ENCODE results near the gene DENND4A. TPM values are rescaled to one million over a fixed set of nuclear protein-coding genes. Genes with fewer than 3 reads are reported as not detected.

The DENND4A gene
- total RNA-seq, 3 donors from 2014 or later = 25.3 to 59.0 (median 48.2) TPM

DNA sequence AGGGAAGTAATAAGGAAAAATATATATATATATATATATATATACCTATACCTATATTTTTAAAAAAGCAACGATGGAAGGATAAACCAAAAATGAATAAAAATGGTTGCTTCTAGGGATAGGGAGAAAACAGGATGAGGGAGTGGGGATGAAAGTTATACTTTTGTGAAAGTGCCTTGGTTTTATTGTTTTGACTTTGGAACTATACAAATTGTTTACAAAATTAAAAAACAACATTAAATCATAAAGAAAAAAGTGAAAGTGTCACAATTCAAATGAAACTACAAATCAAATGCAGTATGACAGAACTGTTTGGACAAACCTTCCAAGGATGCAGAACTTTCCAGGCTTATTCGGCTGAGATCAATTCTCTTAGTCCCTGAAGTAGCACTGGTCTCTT is 116.0 kb downstream of the DENND4A start:
- DNase-seq (ENCODE audit: low spot score in 2 of 2) = no peak
- no peak for TF ChIP-seq POLR2AphosphoS5 (IDR thresholded peaks at IDR 0.05)
- no peak for TF ChIP-seq POLR2A (IDR thresholded peaks at IDR 0.05)
- TF ChIP-seq, protein P1, sequence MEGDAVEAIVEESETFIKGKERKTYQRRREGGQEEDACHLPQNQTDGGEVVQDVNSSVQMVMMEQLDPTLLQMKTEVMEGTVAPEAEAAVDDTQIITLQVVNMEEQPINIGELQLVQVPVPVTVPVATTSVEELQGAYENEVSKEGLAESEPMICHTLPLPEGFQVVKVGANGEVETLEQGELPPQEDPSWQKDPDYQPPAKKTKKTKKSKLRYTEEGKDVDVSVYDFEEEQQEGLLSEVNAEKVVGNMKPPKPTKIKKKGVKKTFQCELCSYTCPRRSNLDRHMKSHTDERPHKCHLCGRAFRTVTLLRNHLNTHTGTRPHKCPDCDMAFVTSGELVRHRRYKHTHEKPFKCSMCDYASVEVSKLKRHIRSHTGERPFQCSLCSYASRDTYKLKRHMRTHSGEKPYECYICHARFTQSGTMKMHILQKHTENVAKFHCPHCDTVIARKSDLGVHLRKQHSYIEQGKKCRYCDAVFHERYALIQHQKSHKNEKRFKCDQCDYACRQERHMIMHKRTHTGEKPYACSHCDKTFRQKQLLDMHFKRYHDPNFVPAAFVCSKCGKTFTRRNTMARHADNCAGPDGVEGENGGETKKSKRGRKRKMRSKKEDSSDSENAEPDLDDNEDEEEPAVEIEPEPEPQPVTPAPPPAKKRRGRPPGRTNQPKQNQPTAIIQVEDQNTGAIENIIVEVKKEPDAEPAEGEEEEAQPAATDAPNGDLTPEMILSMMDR (IDR thresholded peaks at IDR 0.05) = no peak
- Histone ChIP-seq H3K27ac (no peak overlapping the region), H3K9me3 (no peaks in the 10 kb centered on the region), H3K36me3 (no peaks in the 10 kb centered on the region), H3K4me1 (no peaks in the 10 kb centered on the region), H3K4me3 (no peak overlapping the region), H3K27me3 (no peaks in the 10 kb centered on the region)
- intact Hi-C loops (cut with DNase I; ENCODE audit: low total_unique reads) = no loop called here

GRCh38 chr15:65675551-65675950 is 116.5 kb downstream of the DENND4A start:
- H3K9me3 ChIP-seq = no peaks in the 10 kb centered on the region
- no peaks in the 10 kb centered on the region for H3K4me1 ChIP-seq
- no peaks in the 10 kb centered on the region for H3K36me3 ChIP-seq
- no peak overlapping the region for H3K27ac ChIP-seq
- no peaks in the 10 kb centered on the region for H3K27me3 ChIP-seq
- no peak overlapping the region for H3K4me3 ChIP-seq
- intact Hi-C loops (cut with DNase I; ENCODE audit: low total_unique reads) = no loop called here
- DNase-seq (ENCODE audit: low spot score in 2 of 2) = no peak
- TF ChIP-seq POLR2AphosphoS5 (IDR thresholded peaks at IDR 0.05) = no peak
- TF ChIP-seq, protein P1 (IDR thresholded peaks at IDR 0.05) = no peak

DNA sequence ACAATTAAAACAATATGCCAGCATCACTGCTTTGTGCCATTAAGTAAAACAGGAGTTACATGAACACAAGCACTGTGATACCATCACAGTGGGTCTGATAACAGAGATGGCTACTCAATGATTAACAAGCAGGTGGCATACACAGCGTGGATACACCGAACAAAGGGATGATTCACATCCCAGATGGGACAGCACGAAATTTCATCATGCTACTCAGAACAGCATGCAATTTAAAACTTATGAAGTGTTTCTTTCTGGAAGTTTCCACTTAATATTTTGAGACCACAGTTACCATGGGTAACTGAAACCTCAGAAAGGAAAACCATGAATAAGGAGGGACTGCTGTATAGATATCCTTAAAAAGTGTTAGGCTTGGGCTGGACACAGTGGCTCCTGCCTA is 125.8 kb downstream of the DENND4A start:
- intact Hi-C loops (cut with DNase I; ENCODE audit: low total_unique reads) = no loop called here
- no peaks in the 10 kb centered on the region for H3K4me1 ChIP-seq
- peaks cover 11% of the 10 kb centered on the region for H3K36me3 ChIP-seq
- H3K27ac ChIP-seq = no peak overlapping the region
- DNase-seq (ENCODE audit: low spot score in 2 of 2) = no peak
- no peaks in the 10 kb centered on the region for H3K9me3 ChIP-seq
- TF ChIP-seq, protein P1 (IDR thresholded peaks at IDR 0.05) = no peak
- TF ChIP-seq POLR2AphosphoS5 (IDR thresholded peaks at IDR 0.05) (no peak), POLR2A (IDR thresholded peaks at IDR 0.05) (no peak)
- H3K4me3 ChIP-seq = no peak overlapping the region
- H3K27me3 ChIP-seq = no peaks in the 10 kb centered on the region

DNA sequence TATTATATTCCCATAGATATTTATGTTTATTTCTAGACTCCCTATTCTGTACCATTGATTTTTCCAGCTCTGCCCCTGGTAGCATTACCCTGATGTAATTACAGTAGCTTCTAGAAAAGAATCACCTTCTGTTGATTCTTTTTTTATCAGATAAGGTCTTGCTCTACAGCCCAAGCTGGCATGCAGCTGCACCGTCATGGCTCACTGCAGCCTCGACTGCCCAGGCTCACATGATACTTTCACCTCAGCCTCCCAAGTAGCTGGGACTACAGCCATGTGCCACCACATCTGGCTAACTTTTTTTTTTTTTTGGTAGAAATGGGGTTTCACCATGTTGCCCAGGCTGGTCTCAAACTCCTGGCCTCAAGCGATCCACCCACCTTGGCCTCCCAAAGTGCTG is 128.6 kb downstream of the DENND4A start:
- H3K4me1 ChIP-seq = no peaks in the 10 kb centered on the region
- DNase-seq (ENCODE audit: low spot score in 2 of 2) = no peak
- TF ChIP-seq, protein P1 (IDR thresholded peaks at IDR 0.05) = no peak
- no peak for TF ChIP-seq POLR2AphosphoS5 (IDR thresholded peaks at IDR 0.05)
- TF ChIP-seq POLR2A (IDR thresholded peaks at IDR 0.05) = no peak
- no peaks in the 10 kb centered on the region for H3K27me3 ChIP-seq
- H3K9me3 ChIP-seq = no peaks in the 10 kb centered on the region
- intact Hi-C loops (cut with DNase I; ENCODE audit: low total_unique reads) = no loop called here
- no peak overlapping the region for H3K27ac ChIP-seq
- no peak overlapping the region for H3K4me3 ChIP-seq
- H3K36me3 ChIP-seq = peaks cover 15% of the 10 kb centered on the region

DNA sequence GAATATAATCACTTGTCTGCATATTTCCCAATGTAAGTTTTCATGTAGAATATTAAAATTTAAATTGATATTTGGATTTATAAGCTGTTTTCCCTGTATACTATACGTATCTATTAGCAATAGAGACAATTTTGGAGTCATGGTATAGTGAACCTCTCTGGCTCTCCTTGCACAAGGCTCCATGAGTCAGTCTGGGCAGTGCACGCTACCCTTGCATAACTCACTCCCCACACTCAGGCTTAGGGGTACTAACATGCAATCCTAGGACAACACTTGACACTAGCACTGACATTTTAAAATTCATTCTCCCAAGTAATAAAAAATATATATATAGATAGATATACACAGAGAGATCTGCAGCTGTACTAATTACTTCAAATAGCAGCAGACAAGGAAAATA is 131.2 kb downstream of the DENND4A start:
- Histone ChIP-seq H3K9me3 (no peaks in the 10 kb centered on the region), H3K4me3 (no peak overlapping the region), H3K27me3 (no peaks in the 10 kb centered on the region), H3K27ac (no peak overlapping the region), H3K36me3 (peaks cover 15% of the 10 kb centered on the region), H3K4me1 (no peaks in the 10 kb centered on the region)
- TF ChIP-seq POLR2AphosphoS5 (IDR thresholded peaks at IDR 0.05) (no peak), POLR2A (IDR thresholded peaks at IDR 0.05) (no peak)
- TF ChIP-seq, protein P1 (IDR thresholded peaks at IDR 0.05) = no peak
- intact Hi-C loops (cut with DNase I; ENCODE audit: low total_unique reads) = no loop called here
- no peak for DNase-seq (ENCODE audit: low spot score in 2 of 2)
